Heart left ventricle (tissue), 13 donors: ENCODE measurements around the gene CNNM4.

Experiments used
- CTCF ChIP-seq, 12 donors: fragments of 200-600 bp; sonication (generic) in 4 of 12; IDR thresholded peaks; one replicate each; pipeline versions ENCODE4 v1.5.0 to v1.8.0; 2018 to 2022; ENCODE audit warnings: antibody characterized with exemption in 12 of 12, mild to moderate bottlenecking in 5 of 12
- POLR2A ChIP-seq, 2 donors: fragments of 450-650 bp; IDR thresholded peaks; one replicate each; pipeline ENCODE4 v1.6.1; 2017; ENCODE audit warnings: antibody characterized with exemption in 2 of 2, mild to moderate bottlenecking in 2 of 2, moderate library complexity in 2 of 2
- donor health status: ischemic (EF 13 %, LVEDD 7.1; RV severe dilation, severe dysfunction).
- donor health status: DM: no; HTN: yes; CAD: no.
- donor health status: DM: no; HTN: no; CAD: no.
- donor health status: ischemic (EF 25% LVEDD 6.9; RV normal size, moderate dysfunction).
- donor health status: ischemic (EF 25% LVEDD 5.7; RV mildly dilated, moderate dysfunction).
- donor health status: ischemic (EF 35%, LVEDD 5.7; RV mildly dilated, moderate dysfunction).
- donor health status: nonischemic (EF 11% LVEDD 7.7; RV severe dilation, severe dysfunction).
- donor health status: DM: yes; HTN: yes; CAD: no.
- donor health status: PGD.
- donor health status: ischemic (EF 29% LVEDD 5.4; RV normal size, mild dysfunction).
- donor health status: nonischemic (EF 23%, LVEDD 6.1; RV moderate dilation, normal function).

GRCh38 chr2:96817882-96818281, 57.2 kb downstream of the CNNM4 start:
- TF ChIP-seq CTCF (IDR thresholded peaks at IDR 0.05) (no peak), POLR2A (IDR thresholded peaks at IDR 0.05) (no peak)
